ENCODE data around the gene NUDC. TPM values are rescaled to one million over a fixed set of nuclear protein-coding genes. Genes with fewer than 3 reads are reported as not detected.

Gene NUDC
- total and polyA plus RNA-seq, 9 of the 15 experiments (the other 6 are each of a cell fraction or from before 2014, with no cell fraction given), result 9.8 to 234 (median 149) TPM

DNA sequence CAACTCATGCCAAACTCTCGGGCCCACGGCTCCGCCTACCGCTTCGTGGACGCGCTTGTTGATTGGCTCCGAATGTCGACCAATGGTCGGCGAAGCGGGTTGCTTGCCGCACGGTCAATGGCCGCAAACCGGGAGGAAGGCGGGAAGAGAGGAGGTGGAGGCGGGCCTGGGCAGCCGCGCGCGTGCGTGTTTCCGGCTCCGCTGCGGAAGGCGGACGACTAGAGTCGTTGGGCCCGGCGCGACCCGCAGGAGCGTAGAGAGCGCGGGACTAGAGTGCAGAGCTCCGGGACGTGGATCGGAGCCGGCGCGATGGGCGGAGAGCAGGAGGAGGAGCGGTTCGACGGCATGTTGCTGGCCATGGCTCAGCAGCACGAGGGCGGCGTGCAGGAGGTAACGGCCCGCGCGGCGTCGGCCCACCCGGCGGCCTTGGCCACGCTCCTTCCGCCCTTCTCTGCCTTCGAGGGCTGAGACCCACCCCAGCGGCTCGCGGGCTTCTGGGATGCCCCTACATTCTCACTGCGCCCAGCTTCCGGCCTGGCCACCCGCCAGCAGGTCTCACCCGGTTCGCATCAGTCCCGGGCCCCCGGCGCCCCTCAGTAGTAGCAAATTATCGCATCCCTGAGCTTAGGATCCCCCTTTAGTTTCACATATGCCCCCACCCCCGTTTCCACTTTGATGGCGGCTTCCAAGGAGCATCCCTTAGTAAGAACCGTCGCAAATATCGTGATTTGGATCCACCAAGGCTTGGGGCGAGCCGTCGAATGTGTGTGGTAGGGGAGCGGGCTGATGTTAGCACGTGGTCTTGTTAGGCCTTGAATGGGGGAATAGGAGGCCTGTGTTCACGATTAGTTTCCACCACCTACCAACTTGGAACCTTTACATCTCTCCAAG, at the start of gene NUDC (continued):
- TF ChIP-seq ZNF75A (CRISPR knock-in tag; IDR thresholded peaks at IDR 0.05), result no peak
- peak; percentile 65 for TF ChIP-seq KDM5B (IDR thresholded peaks at IDR 0.05; ENCODE audit: insufficient replicate concordance, low read depth, low read length)
- TF ChIP-seq ILF3 (IDR thresholded peaks at IDR 0.05; ENCODE audit: borderline replicate concordance), result no peak
- no peak for TF ChIP-seq ZNF274 (IDR thresholded peaks at IDR 0.05; ENCODE audit: borderline replicate concordance, low read depth, low read length)
- TF ChIP-seq, protein P1, sequence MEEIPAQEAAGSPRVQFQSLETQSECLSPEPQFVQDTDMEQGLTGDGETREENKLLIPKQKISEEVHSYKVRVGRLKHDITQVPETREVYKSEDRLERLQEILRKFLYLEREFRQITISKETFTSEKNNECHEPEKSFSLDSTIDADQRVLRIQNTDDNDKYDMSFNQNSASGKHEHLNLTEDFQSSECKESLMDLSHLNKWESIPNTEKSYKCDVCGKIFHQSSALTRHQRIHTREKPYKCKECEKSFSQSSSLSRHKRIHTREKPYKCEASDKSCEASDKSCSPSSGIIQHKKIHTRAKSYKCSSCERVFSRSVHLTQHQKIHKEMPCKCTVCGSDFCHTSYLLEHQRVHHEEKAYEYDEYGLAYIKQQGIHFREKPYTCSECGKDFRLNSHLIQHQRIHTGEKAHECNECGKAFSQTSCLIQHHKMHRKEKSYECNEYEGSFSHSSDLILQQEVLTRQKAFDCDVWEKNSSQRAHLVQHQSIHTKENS (CRISPR knock-in tag; IDR thresholded peaks at IDR 0.05), result no peak
- TF ChIP-seq, protein P2, sequence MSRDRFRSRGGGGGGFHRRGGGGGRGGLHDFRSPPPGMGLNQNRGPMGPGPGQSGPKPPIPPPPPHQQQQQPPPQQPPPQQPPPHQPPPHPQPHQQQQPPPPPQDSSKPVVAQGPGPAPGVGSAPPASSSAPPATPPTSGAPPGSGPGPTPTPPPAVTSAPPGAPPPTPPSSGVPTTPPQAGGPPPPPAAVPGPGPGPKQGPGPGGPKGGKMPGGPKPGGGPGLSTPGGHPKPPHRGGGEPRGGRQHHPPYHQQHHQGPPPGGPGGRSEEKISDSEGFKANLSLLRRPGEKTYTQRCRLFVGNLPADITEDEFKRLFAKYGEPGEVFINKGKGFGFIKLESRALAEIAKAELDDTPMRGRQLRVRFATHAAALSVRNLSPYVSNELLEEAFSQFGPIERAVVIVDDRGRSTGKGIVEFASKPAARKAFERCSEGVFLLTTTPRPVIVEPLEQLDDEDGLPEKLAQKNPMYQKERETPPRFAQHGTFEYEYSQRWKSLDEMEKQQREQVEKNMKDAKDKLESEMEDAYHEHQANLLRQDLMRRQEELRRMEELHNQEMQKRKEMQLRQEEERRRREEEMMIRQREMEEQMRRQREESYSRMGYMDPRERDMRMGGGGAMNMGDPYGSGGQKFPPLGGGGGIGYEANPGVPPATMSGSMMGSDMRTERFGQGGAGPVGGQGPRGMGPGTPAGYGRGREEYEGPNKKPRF (IDR thresholded peaks at IDR 0.05; ENCODE audit: low read depth, low read length), result no peak
- TF ChIP-seq, protein P3, sequence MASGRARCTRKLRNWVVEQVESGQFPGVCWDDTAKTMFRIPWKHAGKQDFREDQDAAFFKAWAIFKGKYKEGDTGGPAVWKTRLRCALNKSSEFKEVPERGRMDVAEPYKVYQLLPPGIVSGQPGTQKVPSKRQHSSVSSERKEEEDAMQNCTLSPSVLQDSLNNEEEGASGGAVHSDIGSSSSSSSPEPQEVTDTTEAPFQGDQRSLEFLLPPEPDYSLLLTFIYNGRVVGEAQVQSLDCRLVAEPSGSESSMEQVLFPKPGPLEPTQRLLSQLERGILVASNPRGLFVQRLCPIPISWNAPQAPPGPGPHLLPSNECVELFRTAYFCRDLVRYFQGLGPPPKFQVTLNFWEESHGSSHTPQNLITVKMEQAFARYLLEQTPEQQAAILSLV (tag; IDR thresholded peaks at IDR 0.05), result no peak
- TF ChIP-seq ZNF24 (IDR thresholded peaks at IDR 0.05), result no peak
- TF ChIP-seq PHB (CRISPR knock-in tag; IDR thresholded peaks at IDR 0.05), result peak; percentile 86; the same call in 1 of the 2 replicates
- no peak for TF ChIP-seq NCOA2 (IDR thresholded peaks at IDR 0.05; ENCODE audit: partially characterized antibody in 2 of 2)
- no peak for TF ChIP-seq TCF7L2 (IDR thresholded peaks at IDR 0.05; ENCODE audit: low read depth, low read length)
- TF ChIP-seq, protein P4, sequence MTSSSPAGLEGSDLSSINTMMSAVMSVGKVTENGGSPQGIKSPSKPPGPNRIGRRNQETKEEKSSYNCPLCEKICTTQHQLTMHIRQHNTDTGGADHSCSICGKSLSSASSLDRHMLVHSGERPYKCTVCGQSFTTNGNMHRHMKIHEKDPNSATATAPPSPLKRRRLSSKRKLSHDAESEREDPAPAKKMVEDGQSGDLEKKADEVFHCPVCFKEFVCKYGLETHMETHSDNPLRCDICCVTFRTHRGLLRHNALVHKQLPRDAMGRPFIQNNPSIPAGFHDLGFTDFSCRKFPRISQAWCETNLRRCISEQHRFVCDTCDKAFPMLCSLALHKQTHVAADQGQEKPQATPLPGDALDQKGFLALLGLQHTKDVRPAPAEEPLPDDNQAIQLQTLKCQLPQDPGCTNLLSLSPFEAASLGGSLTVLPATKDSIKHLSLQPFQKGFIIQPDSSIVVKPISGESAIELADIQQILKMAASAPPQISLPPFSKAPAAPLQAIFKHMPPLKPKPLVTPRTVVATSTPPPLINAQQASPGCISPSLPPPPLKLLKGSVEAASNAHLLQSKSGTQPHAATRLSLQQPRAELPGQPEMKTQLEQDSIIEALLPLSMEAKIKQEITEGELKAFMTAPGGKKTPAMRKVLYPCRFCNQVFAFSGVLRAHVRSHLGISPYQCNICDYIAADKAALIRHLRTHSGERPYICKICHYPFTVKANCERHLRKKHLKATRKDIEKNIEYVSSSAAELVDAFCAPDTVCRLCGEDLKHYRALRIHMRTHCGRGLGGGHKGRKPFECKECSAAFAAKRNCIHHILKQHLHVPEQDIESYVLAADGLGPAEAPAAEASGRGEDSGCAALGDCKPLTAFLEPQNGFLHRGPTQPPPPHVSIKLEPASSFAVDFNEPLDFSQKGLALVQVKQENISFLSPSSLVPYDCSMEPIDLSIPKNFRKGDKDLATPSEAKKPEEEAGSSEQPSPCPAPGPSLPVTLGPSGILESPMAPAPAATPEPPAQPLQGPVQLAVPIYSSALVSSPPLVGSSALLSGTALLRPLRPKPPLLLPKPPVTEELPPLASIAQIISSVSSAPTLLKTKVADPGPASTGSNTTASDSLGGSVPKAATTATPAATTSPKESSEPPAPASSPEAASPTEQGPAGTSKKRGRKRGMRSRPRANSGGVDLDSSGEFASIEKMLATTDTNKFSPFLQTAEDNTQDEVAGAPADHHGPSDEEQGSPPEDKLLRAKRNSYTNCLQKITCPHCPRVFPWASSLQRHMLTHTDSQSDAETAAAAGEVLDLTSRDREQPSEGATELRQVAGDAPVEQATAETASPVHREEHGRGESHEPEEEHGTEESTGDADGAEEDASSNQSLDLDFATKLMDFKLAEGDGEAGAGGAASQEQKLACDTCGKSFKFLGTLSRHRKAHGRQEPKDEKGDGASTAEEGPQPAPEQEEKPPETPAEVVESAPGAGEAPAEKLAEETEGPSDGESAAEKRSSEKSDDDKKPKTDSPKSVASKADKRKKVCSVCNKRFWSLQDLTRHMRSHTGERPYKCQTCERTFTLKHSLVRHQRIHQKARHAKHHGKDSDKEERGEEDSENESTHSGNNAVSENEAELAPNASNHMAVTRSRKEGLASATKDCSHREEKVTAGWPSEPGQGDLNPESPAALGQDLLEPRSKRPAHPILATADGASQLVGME (CRISPR knock-in tag; IDR thresholded peaks at IDR 0.05), result no peak
- TF ChIP-seq ZEB2 (IDR thresholded peaks at IDR 0.05), result no peak
- TF ChIP-seq MEF2A (IDR thresholded peaks at IDR 0.05; ENCODE audit: control insufficient read depth, low read depth, low read length), result no peak
- TF ChIP-seq, protein P5, sequence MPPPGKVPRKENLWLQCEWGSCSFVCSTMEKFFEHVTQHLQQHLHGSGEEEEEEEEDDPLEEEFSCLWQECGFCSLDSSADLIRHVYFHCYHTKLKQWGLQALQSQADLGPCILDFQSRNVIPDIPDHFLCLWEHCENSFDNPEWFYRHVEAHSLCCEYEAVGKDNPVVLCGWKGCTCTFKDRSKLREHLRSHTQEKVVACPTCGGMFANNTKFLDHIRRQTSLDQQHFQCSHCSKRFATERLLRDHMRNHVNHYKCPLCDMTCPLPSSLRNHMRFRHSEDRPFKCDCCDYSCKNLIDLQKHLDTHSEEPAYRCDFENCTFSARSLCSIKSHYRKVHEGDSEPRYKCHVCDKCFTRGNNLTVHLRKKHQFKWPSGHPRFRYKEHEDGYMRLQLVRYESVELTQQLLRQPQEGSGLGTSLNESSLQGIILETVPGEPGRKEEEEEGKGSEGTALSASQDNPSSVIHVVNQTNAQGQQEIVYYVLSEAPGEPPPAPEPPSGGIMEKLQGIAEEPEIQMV (tag; conservative IDR thresholded peaks at IDR 0.05; ENCODE audit: low read depth), result no peak
